GM19328 (cell line): ENCODE measurements around the gene TBCD.
"Not testable (repeated sequence)": the region's sequence is repeated elsewhere in the genome, so short reads cannot be mapped to it uniquely, and the experiment has no call there.

ENCODE experiments used
- ATAC-seq: cut with Tn5 transposase; IDR thresholded peaks from one replicate; pipeline ENCODE4 v1.9.1; 2021; ENCODE audit warnings: mild to moderate bottlenecking, moderate library complexity; ENCODE audit not compliant: unreplicated experiment

Gene TBCD

GRCh38 chr17:82964851-82965341 lies 213.0 kb downstream of the TBCD start:
- no peak for ATAC-seq

GRCh38 chr17:82965371-82965770 lies 213.5 kb downstream of the TBCD start:
- ATAC-seq, result no peak

- ATAC-seq, result no peak
These were observed 214.6 kb downstream of the TBCD start for GRCh38 chr17:82966415-82966814.

- ATAC-seq, result no peak
These were observed 215.6 kb downstream of the TBCD start for GRCh38 chr17:82967268-82968032.

GRCh38 chr17:82968033-82968841 lies 216.4 kb downstream of the TBCD start:
- not testable (repeated sequence) for ATAC-seq

- ATAC-seq, result no peak
These were observed 218.2 kb downstream of the TBCD start for GRCh38 chr17:82970067-82970466.

- ATAC-seq, result no peak
These were observed 219.1 kb downstream of the TBCD start for GRCh38 chr17:82970818-82971590.

GRCh38 chr17:82972836-82973372 lies 221.0 kb downstream of the TBCD start:
- no peak for ATAC-seq

GRCh38 chr17:82973456-82974135 lies 221.7 kb downstream of the TBCD start:
- no peak for ATAC-seq

GRCh38 chr17:82974136-82974952 lies 222.5 kb downstream of the TBCD start:
- no peak for ATAC-seq

- no peak for ATAC-seq
These were observed 225.2 kb downstream of the TBCD start for GRCh38 chr17:82976982-82977488.

GRCh38 chr17:82977606-82978005 lies 225.7 kb downstream of the TBCD start:
- ATAC-seq, result no peak

GRCh38 chr17:82978765-82979349 lies 227.0 kb downstream of the TBCD start:
- no peak for ATAC-seq

GRCh38 chr17:82979718-82980117 lies 227.9 kb downstream of the TBCD start:
- ATAC-seq, result no peak

- no peak for ATAC-seq
These were observed 228.8 kb downstream of the TBCD start for GRCh38 chr17:82980632-82981031.

- no peak for ATAC-seq
These were observed 229.4 kb downstream of the TBCD start for GRCh38 chr17:82981141-82981730.

- no peak for ATAC-seq
These were observed 231.8 kb downstream of the TBCD start for GRCh38 chr17:82983510-82984248.

GRCh38 chr17:82984249-82984617 lies 232.4 kb downstream of the TBCD start:
- not testable (repeated sequence) for ATAC-seq
